Measurements from ENCODE around the gene TSC2.
"Not testable (repeated sequence)": the region's sequence is repeated elsewhere in the genome, so short reads cannot be mapped to it uniquely, and the experiment has no call there.

The TSC2 gene

DNA sequence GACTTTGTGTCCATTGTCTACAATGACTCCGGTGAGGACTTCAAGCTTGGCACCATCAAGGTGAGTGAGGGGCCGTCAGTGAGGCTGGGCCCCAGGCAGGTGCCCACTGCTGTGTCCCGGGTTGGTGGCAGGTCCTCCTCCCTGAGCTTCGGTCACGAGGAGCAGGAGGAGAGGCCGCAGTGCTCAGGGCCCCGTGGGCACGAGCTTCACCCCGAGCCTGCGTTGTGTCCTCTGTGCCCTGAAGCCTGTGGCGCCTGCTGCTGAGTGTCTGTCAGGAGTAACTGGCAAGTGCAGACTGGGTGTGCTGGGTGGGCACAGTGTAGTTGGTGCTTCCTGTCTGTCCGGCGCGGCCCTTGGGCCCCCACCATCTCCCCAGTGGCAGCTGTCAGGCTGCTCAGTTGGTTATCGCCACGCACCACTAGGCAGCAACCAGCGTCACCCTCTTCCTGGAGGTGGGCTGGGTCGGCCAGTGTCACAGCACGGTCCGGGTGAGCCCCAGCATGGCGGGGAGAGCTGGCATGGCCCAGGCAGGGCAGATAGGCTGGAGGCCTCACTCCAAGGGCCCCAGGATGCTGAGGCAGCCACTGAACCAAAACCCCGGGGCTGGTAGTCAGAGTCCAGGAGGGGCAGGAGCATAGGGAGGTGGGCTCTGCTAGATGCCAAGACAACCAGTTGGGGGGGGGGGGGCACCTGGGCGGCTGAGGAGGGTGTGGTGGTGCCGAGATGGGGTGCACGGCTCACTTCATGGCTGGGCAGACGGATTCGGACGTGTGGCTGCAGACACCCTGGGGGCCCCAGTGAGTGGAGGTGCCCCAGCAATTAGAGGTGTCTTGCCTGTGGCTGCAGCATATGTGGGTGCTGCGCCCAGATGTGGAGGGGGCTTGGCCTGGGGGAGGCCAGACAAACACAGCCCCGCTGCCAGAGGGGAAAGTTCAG, 39.3 kb downstream of the TSC2 start:
- no peak for DNase-seq (ENCODE audit: low read depth)

DNA sequence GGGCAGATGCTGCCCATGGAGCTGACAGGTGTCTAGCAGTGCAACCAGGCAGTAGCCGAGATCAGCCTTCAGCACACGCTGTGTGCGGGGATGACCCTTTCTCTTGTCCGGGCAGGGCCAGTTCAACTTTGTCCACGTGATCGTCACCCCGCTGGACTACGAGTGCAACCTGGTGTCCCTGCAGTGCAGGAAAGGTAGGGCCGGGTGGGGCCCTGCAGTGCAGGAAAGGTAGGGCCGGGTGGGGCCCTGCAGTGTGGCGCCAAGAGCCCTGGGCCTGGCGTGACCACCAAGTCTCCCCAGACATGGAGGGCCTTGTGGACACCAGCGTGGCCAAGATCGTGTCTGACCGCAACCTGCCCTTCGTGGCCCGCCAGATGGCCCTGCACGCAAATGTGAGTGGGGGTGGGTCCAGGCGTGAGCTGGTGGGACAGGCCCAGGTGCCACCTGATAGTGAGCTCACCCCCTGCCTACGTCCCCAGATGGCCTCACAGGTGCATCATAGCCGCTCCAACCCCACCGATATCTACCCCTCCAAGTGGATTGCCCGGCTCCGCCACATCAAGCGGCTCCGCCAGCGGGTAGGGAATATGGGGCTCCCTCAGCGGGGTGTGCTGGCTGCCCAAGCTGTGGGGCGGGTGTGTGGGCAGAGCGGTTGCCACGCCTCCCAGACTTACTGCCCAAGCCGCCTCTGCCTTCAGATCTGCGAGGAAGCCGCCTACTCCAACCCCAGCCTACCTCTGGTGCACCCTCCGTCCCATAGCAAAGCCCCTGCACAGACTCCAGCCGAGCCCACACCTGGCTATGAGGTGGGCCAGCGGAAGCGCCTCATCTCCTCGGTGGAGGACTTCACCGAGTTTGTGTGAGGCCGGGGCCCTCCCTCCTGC, 40.2 kb downstream of the TSC2 start:
- DNase-seq (ENCODE audit: low read depth) = no peak

DNA sequence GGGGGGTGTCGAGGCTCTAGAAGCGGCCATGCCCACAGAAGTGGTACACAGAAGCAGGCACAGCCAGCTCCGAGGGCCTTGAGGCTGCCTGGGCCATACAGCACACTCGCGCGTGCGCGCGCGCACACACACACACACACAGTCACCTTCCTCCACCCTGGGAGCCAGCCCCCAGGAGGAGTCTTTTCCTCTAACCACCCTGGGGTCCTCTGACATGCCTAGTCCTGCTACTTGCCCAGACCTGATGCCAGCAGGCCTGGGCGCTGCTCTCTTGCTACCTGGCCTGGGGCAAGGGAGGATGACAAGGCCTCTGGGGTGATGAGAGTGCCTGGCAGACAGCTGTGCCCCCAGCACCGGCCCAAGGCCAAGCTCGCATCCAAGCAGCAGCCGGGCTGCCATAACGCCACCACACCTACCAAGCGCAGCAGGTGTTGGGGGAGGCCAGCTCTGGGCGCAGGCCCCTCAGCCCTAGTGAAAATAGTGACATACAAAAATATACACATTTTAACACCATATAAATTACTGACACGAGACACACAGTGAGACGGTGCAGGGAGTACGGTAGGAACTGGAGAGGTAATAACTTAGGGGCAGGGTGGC, 41.1 kb downstream of the TSC2 start:
- DNase-seq (ENCODE audit: low read depth) = no peak

DNA sequence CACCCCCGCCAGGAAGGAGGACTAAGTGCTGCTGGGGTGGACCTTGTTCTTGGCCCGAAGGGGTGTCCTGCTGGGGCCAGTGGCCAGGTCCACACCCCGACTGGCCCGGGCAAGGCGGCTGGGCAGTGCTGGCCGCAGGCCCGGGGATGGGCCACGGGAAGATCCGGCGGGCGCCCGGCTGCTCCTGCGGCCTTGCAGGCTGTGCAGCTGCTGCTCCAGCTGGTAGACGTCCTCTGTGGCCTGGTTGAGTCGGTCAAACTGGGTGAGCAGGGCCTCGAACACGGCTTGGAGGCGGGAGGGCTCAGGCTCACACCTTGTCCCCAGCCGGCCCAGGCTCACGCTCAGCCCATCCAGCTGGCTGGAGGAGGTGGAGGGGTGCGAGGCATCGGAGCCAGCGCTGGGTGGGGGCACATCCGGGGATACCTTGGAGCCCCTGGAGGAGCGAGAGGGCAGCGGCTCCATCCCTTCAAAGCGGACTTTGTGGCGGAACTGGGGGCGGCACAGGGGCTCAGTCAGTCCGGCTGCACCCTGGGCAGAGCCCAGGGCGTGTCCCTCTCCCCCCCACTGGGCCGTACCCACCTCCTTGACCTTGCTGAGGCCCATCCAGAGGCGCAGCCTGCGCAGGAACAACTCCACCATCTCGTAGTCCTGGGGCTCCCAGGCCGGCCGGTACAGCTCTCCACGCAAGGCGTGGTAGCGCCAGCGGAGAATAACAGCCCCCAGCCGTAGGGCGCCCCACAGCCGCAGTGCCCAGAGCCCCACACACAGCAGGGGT, 42.1 kb downstream of the TSC2 start:
- DNase-seq (ENCODE audit: low read depth) = no peak

DNA sequence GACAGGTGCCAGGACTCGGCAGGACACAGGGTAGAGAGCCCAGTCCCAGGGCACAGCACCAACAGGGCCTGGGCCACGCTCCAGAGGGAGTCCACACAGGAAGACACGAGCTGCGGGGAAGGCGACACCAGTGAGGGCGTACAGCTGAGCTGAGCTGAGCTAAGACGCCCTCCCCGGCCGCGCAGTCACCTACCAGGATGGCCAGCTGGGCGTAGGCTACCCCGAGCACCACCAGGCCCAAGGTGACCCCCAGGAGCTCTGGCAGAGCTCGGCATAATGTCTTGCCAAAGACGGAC, 42.6 kb downstream of the TSC2 start:
- no peak for DNase-seq (ENCODE audit: low read depth)

DNA sequence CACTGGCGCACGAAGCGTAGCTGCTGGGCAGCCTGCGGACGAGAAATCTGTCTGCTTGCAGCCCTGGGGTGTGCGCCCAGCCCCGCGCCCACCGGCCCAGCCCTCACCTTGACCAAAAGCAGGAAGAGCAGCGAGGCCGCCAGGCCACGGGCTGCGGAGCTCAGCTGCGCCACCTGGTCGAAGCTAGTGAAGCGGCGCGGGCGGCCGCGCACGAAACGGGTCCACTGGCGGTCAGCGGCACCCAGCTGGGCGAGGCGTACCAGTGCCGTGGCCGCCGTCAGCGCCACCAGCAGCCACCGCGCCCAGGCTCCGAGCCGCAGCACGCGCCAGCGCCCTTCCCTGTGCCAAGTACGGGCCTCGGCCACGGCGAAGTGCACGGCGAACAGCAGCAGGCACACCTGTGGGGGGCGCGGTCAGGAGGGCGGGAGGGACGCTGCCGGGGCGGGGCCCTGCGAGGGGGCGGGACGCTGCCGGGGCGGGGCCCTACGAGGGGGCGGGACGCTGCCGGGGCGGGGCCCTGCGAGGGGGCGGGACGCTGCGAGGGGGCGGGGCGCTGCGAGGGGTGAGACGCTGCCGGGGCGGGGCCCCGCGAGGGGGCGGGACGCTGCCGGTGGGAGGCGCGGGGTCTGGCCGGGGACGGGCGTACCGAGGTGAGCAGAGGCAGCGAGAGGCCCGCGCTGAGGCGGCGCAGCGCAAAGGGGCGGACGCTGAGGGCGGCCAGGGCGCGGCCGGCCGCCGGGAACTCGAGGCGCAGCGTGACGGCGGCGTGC, 43.2 kb downstream of the TSC2 start:
- DNase-seq (ENCODE audit: low read depth) = no peak

DNA sequence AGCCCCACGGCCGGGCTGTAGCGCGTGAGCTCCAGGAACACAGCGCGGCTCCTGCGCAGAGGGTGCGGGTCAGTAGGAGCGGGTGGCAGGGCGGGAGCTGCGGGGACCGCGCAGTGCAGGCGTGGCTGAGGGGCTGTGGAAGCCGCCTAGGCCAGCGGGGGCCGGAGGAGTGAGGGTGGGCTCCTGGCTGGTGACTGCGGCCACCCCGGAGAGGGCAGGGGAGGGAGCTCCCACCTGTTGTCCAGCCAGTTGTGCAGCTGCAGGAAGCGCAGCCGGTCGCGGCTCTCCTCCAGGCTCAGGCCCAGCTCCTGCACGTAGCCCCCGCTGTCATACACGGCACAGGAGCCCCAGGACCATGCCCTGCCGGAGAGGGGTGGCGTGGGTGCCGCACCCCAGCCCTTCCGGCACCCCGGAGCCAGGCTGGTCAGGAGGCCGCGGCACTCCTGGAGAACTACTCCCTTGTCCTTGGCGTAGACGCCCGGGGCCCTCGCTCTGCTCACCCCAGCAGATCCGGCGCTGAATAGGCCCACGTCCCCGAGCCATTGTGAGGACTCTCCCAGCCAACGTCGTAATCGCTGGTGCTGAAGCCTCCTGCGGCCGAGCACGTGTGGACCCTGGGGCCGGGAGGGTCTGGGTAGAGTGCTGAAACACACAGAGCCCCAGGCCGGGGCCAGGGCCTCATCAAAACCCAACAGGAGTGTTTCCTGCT, 43.9 kb downstream of the TSC2 start:
- no peak for DNase-seq (ENCODE audit: low read depth)

DNA sequence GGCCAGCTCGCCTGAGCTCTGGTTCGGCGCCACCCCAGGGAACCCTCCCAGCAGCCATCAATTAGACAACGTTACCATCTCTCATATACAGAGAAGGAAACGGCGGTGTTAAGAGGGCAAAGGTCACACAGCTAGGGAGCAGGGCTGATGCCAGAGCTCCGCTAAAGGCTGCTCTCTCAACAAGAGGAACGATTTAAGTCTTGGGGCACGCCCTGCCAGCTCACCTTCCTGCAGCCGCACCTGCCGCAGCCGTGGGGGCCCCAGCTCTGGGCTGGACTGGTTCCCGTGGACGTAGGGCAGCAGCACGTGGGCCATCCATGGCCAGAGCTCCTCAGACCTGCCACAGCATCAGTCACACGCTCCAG, 44.5 kb downstream of the TSC2 start:
- DNase-seq (ENCODE audit: low read depth) = no peak

DNA sequence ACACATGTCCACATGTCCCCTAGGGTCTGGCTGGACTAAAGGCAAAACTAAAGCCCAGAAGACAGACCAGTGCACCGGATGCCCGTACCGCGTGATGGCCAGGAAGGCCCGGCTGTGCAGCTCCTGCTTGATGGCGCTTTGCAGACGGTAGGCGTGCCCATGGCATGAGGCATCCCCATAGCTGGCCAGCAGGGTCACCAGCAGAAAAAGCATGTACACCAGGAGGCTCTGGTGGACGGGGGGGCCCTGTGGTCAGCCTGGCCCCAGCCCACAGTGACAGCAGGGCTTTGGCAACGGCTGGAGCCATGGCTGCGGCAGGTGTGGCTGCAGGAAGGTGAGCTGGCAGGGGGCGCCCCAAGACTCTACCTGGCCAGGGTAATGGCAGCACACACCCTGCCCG, 45.1 kb downstream of the TSC2 start:
- no peak for DNase-seq (ENCODE audit: low read depth)

DNA sequence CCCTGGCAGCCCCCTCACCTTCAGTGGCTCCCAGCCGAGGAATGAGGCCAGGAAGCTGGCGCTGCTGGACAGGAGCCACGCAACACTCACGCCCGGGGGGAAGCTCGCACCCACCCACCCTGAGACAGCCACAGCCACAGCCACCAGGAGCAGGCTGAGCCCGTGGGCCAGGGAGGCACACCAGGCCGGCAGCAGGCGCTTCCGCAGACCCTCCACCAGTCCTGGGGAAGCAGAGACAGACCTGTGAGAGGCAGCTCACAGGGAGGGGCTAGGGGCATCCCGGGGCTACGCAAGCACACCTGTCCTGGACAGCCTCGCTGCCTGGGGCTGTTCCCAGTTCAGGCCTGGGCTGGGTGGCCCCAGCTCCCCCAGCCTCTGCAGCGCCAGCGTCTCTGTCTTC, 46.0 kb downstream of the TSC2 start:
- no peak for DNase-seq (ENCODE audit: low read depth)

DNA sequence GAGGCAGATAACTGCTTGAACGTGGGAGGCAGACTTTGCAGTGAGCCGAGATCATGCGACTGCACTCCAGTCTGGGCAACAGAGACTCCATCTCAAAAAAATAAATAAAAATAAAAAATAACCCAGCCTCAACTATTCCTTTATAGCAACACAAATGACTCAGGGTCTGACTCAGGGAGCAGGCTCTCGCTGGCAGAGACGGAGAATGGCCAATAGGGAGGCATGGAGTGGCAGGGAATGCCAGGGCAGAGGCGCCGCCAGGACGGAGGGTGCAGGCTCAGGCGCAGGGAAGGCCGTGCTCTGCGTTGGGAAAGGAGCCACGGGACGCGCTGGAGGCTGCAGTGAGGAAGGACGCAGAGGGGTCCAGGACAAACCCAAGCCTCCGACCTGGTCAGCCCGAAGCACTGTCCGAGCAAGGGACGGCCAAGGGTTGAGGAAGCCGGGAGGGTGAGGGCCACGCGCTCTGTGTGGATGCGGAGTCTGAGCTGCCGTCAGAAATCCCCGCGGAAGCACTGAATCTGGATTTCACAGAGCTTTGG, 47.6 kb downstream of the TSC2 start:
- DNase-seq (ENCODE audit: low read depth) = no peak

DNA sequence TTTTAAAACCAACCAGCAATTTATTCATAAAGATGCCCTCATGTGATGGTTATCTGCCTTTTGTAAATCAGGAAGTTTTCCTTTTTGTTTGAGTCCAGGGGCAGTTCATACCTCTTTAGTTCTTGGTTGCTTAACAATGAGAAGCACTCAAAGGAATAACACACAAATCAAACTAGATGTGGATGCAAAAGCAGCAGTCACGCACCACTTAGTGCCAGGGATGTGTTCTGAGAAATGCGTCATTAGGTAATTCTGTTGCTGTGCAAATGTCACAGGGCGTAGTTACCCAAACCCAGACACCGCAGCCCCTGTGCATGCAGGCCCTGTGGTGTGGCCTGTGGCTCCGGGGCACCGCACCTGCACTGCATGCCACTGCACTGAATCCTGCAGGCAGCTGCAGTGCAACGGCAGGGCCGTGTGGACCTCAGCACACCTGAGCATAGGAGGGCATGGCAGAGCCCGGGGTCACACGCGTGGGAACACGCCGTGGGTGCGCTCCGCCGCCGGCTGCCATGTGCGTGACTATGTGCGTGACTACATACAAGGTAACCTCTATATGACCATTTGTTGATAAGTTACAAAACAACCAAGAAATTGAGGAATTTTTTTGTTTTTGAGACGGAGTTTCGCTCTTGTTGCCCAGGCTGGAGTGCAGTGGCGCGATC, 48.3 kb downstream of the TSC2 start:
- DNase-seq (ENCODE audit: low read depth) = no peak

DNA sequence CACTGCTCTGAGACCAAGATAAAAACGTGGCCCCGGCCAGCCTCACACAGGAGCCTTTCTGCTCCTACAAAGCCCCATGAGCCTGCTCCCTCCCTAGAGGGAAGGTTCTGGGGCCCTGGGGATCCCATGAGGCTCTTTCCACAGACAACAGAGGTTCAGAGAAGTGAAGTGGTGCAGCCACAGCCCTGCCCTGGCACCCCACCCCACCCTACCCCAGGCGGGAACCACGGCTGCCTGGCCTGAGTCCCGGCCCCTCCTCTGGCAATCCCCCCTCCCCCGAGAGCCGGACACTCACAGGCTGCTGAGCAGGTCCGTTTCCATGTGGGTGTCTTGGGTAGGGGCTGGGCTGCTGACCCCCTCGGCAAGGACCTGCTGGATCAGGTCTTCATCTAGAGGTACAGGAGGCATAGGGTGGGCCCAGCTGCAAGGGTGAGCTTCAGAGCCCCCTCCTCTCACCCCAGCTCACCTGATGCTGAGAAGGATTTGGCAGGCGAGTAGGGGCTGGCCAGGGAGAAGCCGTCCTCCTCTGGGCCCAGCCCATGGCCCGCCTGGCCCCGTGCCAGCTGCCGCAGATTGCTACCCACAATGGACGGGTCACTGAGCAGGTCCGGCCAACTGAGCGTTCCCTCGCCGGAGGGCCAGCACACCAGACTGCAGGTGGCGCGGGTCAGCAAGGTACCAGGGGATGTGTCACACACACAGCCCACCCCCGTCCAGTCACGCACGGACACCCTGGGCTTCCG, 49.2 kb downstream of the TSC2 start:
- DNase-seq (ENCODE audit: low read depth) = no peak

DNA sequence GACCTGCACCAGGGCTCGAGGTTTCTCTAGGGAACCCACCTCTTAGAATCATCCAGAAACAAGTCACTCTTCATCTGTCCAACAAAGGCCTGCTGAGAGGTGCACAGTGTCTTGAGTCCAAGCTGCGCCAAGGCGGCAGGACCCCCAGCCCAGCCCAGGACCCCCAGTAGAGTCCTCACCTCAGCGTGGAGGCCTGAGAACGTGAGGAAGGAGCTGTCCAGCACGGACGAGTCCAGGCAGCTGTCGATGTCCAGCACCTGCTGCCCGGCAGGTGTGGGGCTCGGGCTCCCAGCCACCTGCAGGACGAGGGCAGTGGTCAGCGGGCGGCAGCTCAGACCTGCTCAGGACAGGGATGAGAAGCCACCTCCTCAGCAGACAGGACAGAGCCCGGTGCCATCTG, 49.9 kb downstream of the TSC2 start:
- DNase-seq (ENCODE audit: low read depth) = not testable (repeated sequence)

DNA sequence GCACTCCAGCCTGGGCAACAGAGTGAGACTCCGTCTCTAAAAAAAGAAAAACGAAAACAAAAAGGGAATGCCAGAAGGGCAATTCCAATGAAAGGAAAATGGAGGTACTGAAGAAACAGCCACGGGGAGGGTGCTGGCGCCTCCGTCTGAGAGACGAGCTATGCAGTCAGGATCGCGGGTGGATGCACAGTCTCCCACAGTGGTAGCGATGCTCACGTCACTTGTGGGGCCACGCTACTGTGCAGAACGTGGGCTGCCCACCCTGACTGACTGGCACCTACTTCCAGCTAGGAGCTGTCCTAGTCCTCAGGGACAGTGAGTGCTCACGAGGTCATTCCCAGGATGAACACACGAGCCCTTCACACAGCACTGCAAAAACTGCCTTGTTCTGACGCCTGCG, 53.8 kb downstream of the TSC2 start:
- DNase-seq (ENCODE audit: low read depth) = not testable (repeated sequence)

DNA sequence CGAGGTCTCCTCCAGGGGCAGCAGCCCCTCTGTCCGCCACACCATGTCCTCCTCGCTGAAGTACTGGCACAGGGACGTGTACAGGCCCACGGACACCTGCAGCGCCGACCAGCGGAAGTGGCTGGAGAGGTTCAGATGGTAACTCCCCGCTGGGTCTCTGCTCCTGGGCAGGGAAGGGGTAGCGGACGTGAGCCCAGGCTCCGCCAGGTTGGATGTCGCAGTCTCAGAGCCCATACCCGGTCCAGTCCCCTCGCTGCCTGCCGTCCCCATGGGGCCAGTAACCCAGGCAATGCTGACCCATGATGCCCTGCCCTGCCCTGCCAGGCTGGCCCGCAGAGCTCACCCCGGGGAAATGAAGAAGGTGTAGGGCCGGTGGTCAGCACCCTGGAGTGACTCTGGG, 54.7 kb downstream of the TSC2 start:
- no peak for DNase-seq (ENCODE audit: low read depth)

DNA sequence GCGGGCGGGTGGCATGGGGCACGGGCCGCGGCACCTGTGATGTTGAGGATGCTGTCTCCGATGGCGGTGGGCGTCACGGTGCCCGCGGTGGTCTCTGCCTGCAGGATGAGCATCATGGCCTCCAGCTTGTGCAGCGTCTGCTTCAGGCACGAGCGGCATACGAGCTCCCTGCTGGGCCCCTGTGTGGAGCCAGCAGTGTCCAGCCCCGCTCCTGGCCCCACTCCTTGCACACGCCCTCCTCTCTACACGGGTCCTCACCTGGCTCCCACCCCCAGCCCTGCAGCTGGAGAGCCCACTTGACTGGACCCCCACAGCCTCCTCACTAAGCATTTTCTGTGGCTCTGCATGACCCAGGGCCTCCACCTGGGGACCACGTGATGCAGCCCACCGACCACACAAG, 56.7 kb downstream of the TSC2 start:
- not testable (repeated sequence) for DNase-seq (ENCODE audit: low read depth)

DNA sequence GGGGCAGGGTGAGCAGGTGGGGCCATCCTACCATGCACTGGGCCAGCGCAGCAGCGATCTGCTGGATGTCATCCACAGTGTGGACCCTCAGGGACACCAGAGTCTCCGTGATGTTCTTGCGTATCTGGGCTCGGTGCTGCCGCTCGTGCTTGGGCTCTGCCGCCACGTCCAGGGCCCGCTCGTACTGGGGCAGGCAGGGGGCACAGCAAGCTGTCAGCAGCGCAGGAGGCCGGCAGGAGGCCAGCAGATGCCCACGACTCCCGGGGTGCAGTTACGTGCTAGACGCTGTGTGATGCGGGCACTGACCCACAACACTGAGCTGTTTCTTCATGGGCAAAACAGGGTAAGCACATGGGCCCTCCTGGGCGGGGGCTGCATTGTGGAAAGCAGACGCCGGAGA, 57.5 kb downstream of the TSC2 start:
- DNase-seq (ENCODE audit: low read depth) = not testable (repeated sequence)

DNA sequence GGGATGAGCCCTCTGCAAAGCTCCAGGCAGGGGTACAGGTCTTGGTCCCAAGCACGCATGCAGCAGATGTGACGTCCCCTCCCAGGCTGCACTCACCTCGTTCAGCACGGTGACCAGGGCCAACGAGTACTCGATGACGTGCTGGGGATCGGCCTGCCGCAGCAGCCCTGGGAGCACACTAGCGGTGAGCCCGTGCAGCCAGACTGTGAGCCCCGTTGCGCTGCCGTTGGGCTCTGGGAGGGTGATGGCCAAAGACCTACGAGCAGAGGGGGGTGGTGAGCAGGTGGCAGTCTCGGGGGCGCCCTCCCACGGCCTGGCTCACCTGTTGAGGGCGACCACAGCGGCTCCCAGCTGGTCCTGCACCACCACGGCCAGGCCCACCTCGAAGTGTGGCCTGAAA, 58.0 kb downstream of the TSC2 start:
- not testable (repeated sequence) for DNase-seq (ENCODE audit: low read depth)

All from stimulated activated CD8-positive, alpha-beta memory T cell treated with anti-CD3 and anti-CD28 coated beads, Interleukin-7, amount 100 ng/mL, for 24 hours (primary cell).